B cell (primary cell): ENCODE measurements around the gene CCDC134. TPM values are rescaled to one million over a fixed set of nuclear protein-coding genes. Genes with fewer than 3 reads are reported as not detected.

ENCODE experiments used
- ATAC-seq: fragments of 200-7000 bp; cut with Tn5 transposase; one replicate; pipeline ENCODE4 v1.10.0; 2021; ENCODE audit warnings: low read depth, mild to moderate bottlenecking, moderate number of reproducible peaks, moderate library complexity
- CTCF ChIA-PET: fragments of 350-600 bp; sonication (Branson Sonifier 250); formaldehyde crosslinking; loops from one replicate; lab custom pipeline; 2021; ENCODE audit warnings: antibody characterized with exemption, inconsistent platforms; lab: Charles Lee
- POLR2A ChIA-PET: fragments of 350-600 bp; sonication (Branson Sonifier 250); formaldehyde crosslinking; loops from one replicate; lab custom pipeline; 2021; ENCODE audit warnings: antibody characterized with exemption; lab: Charles Lee
- DNase-seq: peaks from one replicate; pipeline ENCODE4 v3.0.0; 2013
- H2AFZ ChIP-seq: 2 replicates; pipeline ENCODE4 v1.6.1; 2012; ENCODE audit warnings: mild to moderate bottlenecking, low read depth, low read length; ENCODE audit not compliant: insufficient read depth, poor library complexity, severe bottlenecking
- H3K27ac ChIP-seq, 2 donors: 1 replicate in 1 of 2; 2 replicates in 1 of 2; pipeline ENCODE4 v1.5.1; 2012 to 2013; ENCODE audit warnings: low read length in 2 of 2, mild to moderate bottlenecking in 2 of 2, moderate library complexity in 1 of 2
- H3K27me3 ChIP-seq, 4 experiments: fragments of 200-600 bp in 1 of 4; sonication (generic) in 1 of 4; replicated peaks in 1 of 4; 1 replicate in 2 of 4; 2 replicates in 2 of 4; pipeline versions ENCODE4 v1.6.1 to v1.7.0; 2013 to 2016; ENCODE audit warnings: low read length in 3 of 4, mild to moderate bottlenecking in 2 of 4, mixed read lengths in 1 of 4, moderate library complexity in 1 of 4; ENCODE audit not compliant: insufficient read depth in 4 of 4, control insufficient read depth in 3 of 4; ENCODE audit errors: control extremely low read depth in 1 of 4
- H3K36me3 ChIP-seq, 2 experiments: replicated peaks in 1 of 2; 1 replicate in 1 of 2; 2 replicates in 1 of 2; pipeline versions ENCODE4 v1.6.1 to v1.7.1; 2013; ENCODE audit warnings: low read length in 1 of 2; ENCODE audit not compliant: insufficient read depth in 2 of 2, control insufficient read depth in 1 of 2; ENCODE audit errors: control extremely low read depth in 1 of 2, extremely low read depth in 1 of 2
- H3K4me1 ChIP-seq, 2 donors: fragments of 200-600 bp in 1 of 2; sonication (generic) in 1 of 2; 1 replicate in 1 of 2; 2 replicates in 1 of 2; pipeline versions ENCODE4 v1.5.1 to v1.6.1; 2013 to 2017; ENCODE audit warnings: low read length in 2 of 2; ENCODE audit not compliant: control insufficient read depth in 2 of 2, insufficient read depth in 2 of 2
- H3K4me2 ChIP-seq: replicated peaks from 2 replicates; pipeline ENCODE3; 2012; ENCODE audit warnings: mild to moderate bottlenecking, low read depth, low read length; ENCODE audit not compliant: poor library complexity, severe bottlenecking
- H3K4me3 ChIP-seq, 5 experiments: fragments of 200-600 bp in 1 of 5; sonication (generic) in 1 of 5; 1 replicate in 3 of 5; 2 replicates in 2 of 5; pipeline versions ENCODE4 v1.5.1 to v1.7.0; 2011 to 2016; ENCODE audit warnings: low read length in 4 of 5, mild to moderate bottlenecking in 4 of 5, low read depth in 2 of 5, control low read depth in 1 of 5, moderate library complexity in 1 of 5; ENCODE audit not compliant: insufficient read depth in 1 of 5; ENCODE audit errors: control extremely low read depth in 1 of 5, extremely low read depth in 1 of 5
- H3K79me2 ChIP-seq: fragments of 200-600 bp; sonication (generic); one replicate; pipeline ENCODE4 v1.6.0; 2016; ENCODE audit warnings: low read length; ENCODE audit not compliant: control insufficient read depth, insufficient read depth
- H3K9ac ChIP-seq: fragments of 200-600 bp; sonication (generic); 2 replicates; pipeline ENCODE4 v1.6.1; 2017; ENCODE audit warnings: mild to moderate bottlenecking, low read length, moderate library complexity
- H3K9me3 ChIP-seq, 3 donors: one replicate each; pipeline versions ENCODE4 v1.6.1 to v1.7.1; 2013; ENCODE audit warnings: low read length in 2 of 3; ENCODE audit not compliant: control insufficient read depth in 2 of 3, insufficient read depth in 1 of 3; ENCODE audit errors: control extremely low read depth in 1 of 3
- H4K20me1 ChIP-seq: 2 replicates; pipeline ENCODE4 v1.6.0; 2012; ENCODE audit warnings: mild to moderate bottlenecking, low read length; ENCODE audit not compliant: insufficient read depth, control insufficient read depth, poor library complexity, severe bottlenecking
- H3K27ac Mint-ChIP-seq: one replicate; pipeline ENCODE4 v1.8.0; 2021; ENCODE audit warnings: mixed read lengths
- H3K27me3 Mint-ChIP-seq: one replicate; pipeline ENCODE4 v1.8.0; 2021; ENCODE audit warnings: mixed read lengths
- H3K4me1 Mint-ChIP-seq: one replicate; pipeline ENCODE4 v1.8.0; 2021; ENCODE audit warnings: mixed read lengths
- H3K4me3 Mint-ChIP-seq: one replicate; pipeline ENCODE4 v1.8.0; 2021; ENCODE audit warnings: mixed read lengths
- H3K9me3 Mint-ChIP-seq: one replicate; pipeline ENCODE4 v1.8.0; 2022; ENCODE audit warnings: mixed read lengths; ENCODE audit not compliant: insufficient read depth
- EZH2 ChIP-seq: IDR thresholded peaks from 2 replicates; pipeline ENCODE4 v1.6.1; 2012; ENCODE audit warnings: borderline replicate concordance, low read depth, mild to moderate bottlenecking, moderate library complexity, low read length; ENCODE audit not compliant: insufficient read depth, poor library complexity, severe bottlenecking
- WGBS: methylation state at CpG from one replicate; pipeline ENCODE4 v1.1.5; 2013; ENCODE audit warnings: missing lambda C conversion rate; ENCODE audit not compliant: insufficient coverage; 5-methylcytosine and 5-hydroxymethylcytosine counted together
- intact Hi-C: fragments of 100-400 bp; cut with micrococcal nuclease; formaldehyde crosslinking; loops from one replicate; pipeline ENCODE4 v1.10.0; 2022
- polyA plus RNA-seq: library from polyadenylated mRNA; depleted of rRNA; stranded (reverse); fragments of >200 nt; gene quantifications from 2 replicates; pipeline ENCODE4 v1.2.3, GENCODE V29; 2012
- total RNA-seq, 2 donors: library from RNA; stranded (reverse); fragments of 120-200 nt in 1 of 2; gene quantifications; 1 replicate in 1 of 2; 2 replicates in 1 of 2; pipeline versions ENCODE4 v1.2.3 to v1.2.4, GENCODE V29; 2013 to 2022
- TF ChIP-seq, protein P1 (sequence below): fragments of 200-600 bp; IDR thresholded peaks from one replicate; pipeline ENCODE4 v1.8.0; 2022; ENCODE audit warnings: antibody characterized with exemption, mild to moderate bottlenecking

Gene CCDC134
- total and polyA plus RNA-seq, 2 donors (not counting 1 experiment from before 2014, with no cell fraction given): 4.4 to 18.1 TPM

GRCh38 chr22:41846268-41846987 lies 45.9 kb downstream of the CCDC134 start:
- peak overlapping the region; percentile 55 for H3K4me3 Mint-ChIP-seq
- Histone ChIP-seq H3K27ac (peak overlapping the region in 1 of 2 donors; percentile 44), H3K79me2 (peaks cover 98% of the 10 kb centered on the region), H3K4me3 (no peak overlapping the region), H3K27me3 (no peaks in the 10 kb centered on the region), H3K36me3 (peaks cover 0 to 25% of the 10 kb centered on the region in 2 experiments), H3K9ac (no peak overlapping the region), H3K4me2 (peak overlapping the region; percentile 10), H2AFZ (no peak overlapping the region), H3K4me1 (peaks cover 51 to 53% of the 10 kb centered on the region in 2 donors), H3K9me3 (no peaks in the 10 kb centered on the region), H4K20me1 (peaks cover 60% of the 10 kb centered on the region)
- H3K9me3 Mint-ChIP-seq: no peaks in the 10 kb centered on the region
- peaks cover 70% of the 10 kb centered on the region for H3K4me1 Mint-ChIP-seq
- WGBS: 67% methylated on average over 3 of the region's 10 CpGs
- ATAC-seq (no peak), DNase-seq (no peak)
- intact Hi-C loops: no loop called here
- TF ChIP-seq, protein P1, sequence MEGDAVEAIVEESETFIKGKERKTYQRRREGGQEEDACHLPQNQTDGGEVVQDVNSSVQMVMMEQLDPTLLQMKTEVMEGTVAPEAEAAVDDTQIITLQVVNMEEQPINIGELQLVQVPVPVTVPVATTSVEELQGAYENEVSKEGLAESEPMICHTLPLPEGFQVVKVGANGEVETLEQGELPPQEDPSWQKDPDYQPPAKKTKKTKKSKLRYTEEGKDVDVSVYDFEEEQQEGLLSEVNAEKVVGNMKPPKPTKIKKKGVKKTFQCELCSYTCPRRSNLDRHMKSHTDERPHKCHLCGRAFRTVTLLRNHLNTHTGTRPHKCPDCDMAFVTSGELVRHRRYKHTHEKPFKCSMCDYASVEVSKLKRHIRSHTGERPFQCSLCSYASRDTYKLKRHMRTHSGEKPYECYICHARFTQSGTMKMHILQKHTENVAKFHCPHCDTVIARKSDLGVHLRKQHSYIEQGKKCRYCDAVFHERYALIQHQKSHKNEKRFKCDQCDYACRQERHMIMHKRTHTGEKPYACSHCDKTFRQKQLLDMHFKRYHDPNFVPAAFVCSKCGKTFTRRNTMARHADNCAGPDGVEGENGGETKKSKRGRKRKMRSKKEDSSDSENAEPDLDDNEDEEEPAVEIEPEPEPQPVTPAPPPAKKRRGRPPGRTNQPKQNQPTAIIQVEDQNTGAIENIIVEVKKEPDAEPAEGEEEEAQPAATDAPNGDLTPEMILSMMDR: no peak
- no peak for TF ChIP-seq EZH2
- ChIA-PET POLR2A (interaction anchor here (0.5 to 1.5 kb wide), 2 partner anchors 13 to 149 kb away, joined by 3 to 8 read pairs; no protein-coding TSS in a partner anchor), CTCF (interaction anchor here (0.5 to 1.6 kb wide), 6 partner anchors 11 to 149 kb away, joined by 3 to 6 read pairs (median 4); no protein-coding TSS in a partner anchor)
- peak overlapping the region; percentile 51 for H3K27ac Mint-ChIP-seq
- no peaks in the 10 kb centered on the region for H3K27me3 Mint-ChIP-seq

DNA sequence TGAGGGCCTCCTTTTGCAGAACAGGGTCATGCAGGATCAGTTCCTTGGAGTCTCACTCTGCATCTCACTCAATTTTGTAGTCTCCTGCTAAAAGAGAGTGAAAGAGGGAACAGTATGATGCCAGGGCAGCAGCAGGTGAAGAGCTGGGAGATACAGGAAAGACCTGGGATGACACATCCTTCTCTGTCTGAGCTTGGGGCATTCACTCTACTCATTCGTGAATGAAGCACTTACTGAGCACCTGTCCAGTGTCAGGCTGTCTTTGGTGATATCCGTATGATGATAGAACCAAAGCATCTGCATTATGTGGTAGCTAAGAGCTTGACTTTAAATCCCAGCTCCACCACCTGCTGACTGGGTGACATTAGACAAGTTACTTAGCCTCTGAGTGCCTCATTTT lies 46.8 kb downstream of the CCDC134 start:
- no peaks in the 10 kb centered on the region for H3K27me3 Mint-ChIP-seq
- DNase-seq: no peak
- CTCF ChIA-PET: interaction anchor here (0.8 to 1.6 kb wide), 5 partner anchors 9 to 150 kb away, joined by 3 to 10 read pairs (median 3); no protein-coding TSS in a partner anchor
- Histone ChIP-seq H3K9me3 (no peaks in the 10 kb centered on the region), H3K27ac (peak overlapping the region in 1 of 2 donors; percentile 44), H4K20me1 (peaks cover 60% of the 10 kb centered on the region), H3K36me3 (peaks cover 0 to 19% of the 10 kb centered on the region in 2 experiments), H3K27me3 (no peaks in the 10 kb centered on the region), H3K4me1 (peaks cover 48 to 53% of the 10 kb centered on the region in 2 donors), H2AFZ (no peak overlapping the region), H3K79me2 (peaks cover 98% of the 10 kb centered on the region), H3K4me3 (no peak overlapping the region), H3K9ac (no peak overlapping the region), H3K4me2 (peak overlapping the region; percentile 10)
- H3K27ac Mint-ChIP-seq: peak overlapping the region; percentile 51
- no CpG with 5 or more reads among the region's 2 CpGs for WGBS
- peak overlapping the region; percentile 55 for H3K4me3 Mint-ChIP-seq
- intact Hi-C loops: no loop called here
- no peak for ATAC-seq
- POLR2A ChIA-PET: interaction anchor here (0.8 to 0.9 kb wide), 2 partner anchors 10 to 72 kb away, joined by 3 read pairs; no protein-coding TSS in a partner anchor
- TF ChIP-seq, protein P1: no peak
- no peak for TF ChIP-seq EZH2
- peaks cover 68% of the 10 kb centered on the region for H3K4me1 Mint-ChIP-seq
- H3K9me3 Mint-ChIP-seq: no peaks in the 10 kb centered on the region
